Measurements from ENCODE around the gene NAMPT. TPM values are rescaled to one million over a fixed set of nuclear protein-coding genes. Genes with fewer than 3 reads are reported as not detected.

Gene NAMPT
- total RNA-seq, 3 donors from 2014 or later (not counting 1 experiment from before 2014, with no cell fraction given) = 194 to 414 (median 270) TPM

DNA sequence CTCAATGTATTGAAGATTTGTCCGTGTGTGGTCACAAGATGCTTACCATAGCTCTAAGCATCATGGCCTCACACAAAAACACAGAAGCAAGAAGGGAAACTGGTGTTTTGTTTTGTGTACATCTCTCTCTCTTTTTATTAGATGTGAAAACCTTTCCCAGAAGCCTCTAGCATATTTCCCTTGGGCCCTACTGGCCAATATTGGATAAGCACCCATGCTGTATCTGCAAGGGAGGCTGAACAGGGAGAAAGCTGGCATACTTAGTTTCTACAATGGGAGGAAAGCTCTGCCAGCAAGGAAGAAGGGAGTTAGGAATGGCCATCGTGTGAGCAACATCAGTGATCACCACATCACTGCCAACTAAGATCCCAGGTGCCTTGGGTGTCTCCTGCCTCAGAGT, 9.6 kb upstream of the NAMPT start:
- DNase-seq (no peak), ATAC-seq (no peak)
- Histone ChIP-seq H3K27me3 (ENCODE audit: control insufficient read depth, insufficient read depth, low read length) (no peaks in the 10 kb centered on the region), H3K9me3 (ENCODE audit: control insufficient read depth, insufficient read depth, low read length) (no peaks in the 10 kb centered on the region), H3K4me1 (ENCODE audit: control insufficient read depth, insufficient read depth, low read length) (no peaks in the 10 kb centered on the region), H3K27ac (ENCODE audit: low read length) (no peak overlapping the region), H3K36me3 (ENCODE audit: control insufficient read depth, insufficient read depth, low read length) (no peaks in the 10 kb centered on the region), H3K4me3 (ENCODE audit: low read length) (no peak overlapping the region)
- H3K27ac Mint-ChIP-seq = no peak overlapping the region
- no peaks in the 10 kb centered on the region for H3K4me1 Mint-ChIP-seq
- peaks cover 18 to 35% of the 10 kb centered on the region in 2 donors for H3K27me3 Mint-ChIP-seq (ENCODE audit: low read depth in 2 of 2)
- H3K4me3 Mint-ChIP-seq = no peak overlapping the region
- intact Hi-C loops (cut with micrococcal nuclease) = no loop called here
- no peaks in the 10 kb centered on the region for H3K9me3 Mint-ChIP-seq
- no peaks in the 10 kb centered on the region for H3K36me3 Mint-ChIP-seq
- WGBS (ENCODE audit: insufficient coverage) = 50% methylated on average over 1 of the region's 2 CpGs
- TF ChIP-seq, protein P1, sequence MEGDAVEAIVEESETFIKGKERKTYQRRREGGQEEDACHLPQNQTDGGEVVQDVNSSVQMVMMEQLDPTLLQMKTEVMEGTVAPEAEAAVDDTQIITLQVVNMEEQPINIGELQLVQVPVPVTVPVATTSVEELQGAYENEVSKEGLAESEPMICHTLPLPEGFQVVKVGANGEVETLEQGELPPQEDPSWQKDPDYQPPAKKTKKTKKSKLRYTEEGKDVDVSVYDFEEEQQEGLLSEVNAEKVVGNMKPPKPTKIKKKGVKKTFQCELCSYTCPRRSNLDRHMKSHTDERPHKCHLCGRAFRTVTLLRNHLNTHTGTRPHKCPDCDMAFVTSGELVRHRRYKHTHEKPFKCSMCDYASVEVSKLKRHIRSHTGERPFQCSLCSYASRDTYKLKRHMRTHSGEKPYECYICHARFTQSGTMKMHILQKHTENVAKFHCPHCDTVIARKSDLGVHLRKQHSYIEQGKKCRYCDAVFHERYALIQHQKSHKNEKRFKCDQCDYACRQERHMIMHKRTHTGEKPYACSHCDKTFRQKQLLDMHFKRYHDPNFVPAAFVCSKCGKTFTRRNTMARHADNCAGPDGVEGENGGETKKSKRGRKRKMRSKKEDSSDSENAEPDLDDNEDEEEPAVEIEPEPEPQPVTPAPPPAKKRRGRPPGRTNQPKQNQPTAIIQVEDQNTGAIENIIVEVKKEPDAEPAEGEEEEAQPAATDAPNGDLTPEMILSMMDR (IDR thresholded peaks at IDR 0.05) = no peak

DNA sequence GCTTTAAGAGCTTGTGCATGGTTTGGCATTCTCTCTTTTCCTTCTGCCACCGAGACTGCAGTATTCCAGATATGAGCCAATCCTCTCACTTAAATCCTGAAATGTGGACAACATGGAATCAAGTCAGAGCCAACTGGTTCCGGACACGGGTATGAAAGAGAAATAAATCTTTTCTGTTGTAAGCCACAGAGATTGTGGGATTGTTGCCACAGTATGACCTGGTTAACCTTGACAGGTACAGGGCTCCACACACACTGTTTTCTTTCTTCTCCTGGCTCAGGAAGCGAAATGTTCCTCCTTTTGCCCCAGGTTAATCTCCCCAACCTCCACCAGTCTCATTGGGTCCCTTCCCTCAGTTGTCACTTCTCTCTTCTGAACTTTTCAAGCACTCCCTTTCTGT, 6.5 kb upstream of the NAMPT start:
- no peaks in the 10 kb centered on the region for H3K9me3 Mint-ChIP-seq
- intact Hi-C loops (cut with micrococcal nuclease) = no loop called here
- ATAC-seq (no peak), DNase-seq (no peak)
- H3K4me1 ChIP-seq (ENCODE audit: control insufficient read depth, insufficient read depth, low read length) = no peaks in the 10 kb centered on the region
- no peaks in the 10 kb centered on the region for H3K36me3 ChIP-seq (ENCODE audit: control insufficient read depth, insufficient read depth, low read length)
- TF ChIP-seq, protein P1 (IDR thresholded peaks at IDR 0.05) = no peak
- WGBS (ENCODE audit: insufficient coverage) = 54% methylated on average over 4 of the region's 4 CpGs
- H3K27ac Mint-ChIP-seq = no peak overlapping the region
- peaks cover 0 to under 1% of the 10 kb centered on the region in 2 donors for H3K4me1 Mint-ChIP-seq
- H3K36me3 Mint-ChIP-seq = no peaks in the 10 kb centered on the region
- H3K27ac ChIP-seq (ENCODE audit: low read length) = no peak overlapping the region
- peaks cover 16 to 35% of the 10 kb centered on the region in 2 donors for H3K27me3 Mint-ChIP-seq (ENCODE audit: low read depth in 2 of 2)
- no peaks in the 10 kb centered on the region for H3K9me3 ChIP-seq (ENCODE audit: control insufficient read depth, insufficient read depth, low read length)
- H3K4me3 ChIP-seq (ENCODE audit: low read length) = no peak overlapping the region
- H3K27me3 ChIP-seq (ENCODE audit: control insufficient read depth, insufficient read depth, low read length) = no peaks in the 10 kb centered on the region
- H3K4me3 Mint-ChIP-seq = no peak overlapping the region

DNA sequence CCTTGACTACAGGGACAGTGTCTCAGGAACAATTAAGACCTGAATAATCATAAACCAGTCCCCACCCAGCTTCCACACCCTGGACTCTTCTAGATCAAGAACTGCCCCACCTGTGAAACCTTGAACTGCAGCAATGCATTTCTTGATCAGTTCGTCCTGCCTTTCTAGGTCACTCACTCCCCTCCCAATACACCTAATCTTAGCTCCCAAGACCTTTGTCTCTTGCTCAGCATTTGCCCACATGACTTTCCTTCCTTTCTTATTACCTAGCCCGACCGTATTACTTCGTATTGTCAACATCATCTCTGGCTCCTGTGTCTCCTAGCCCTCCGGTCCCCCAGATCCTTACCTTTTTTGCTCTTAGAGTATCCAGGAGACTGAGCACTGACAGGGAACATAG, 5.5 kb upstream of the NAMPT start:
- H3K9me3 ChIP-seq (ENCODE audit: control insufficient read depth, insufficient read depth, low read length) = no peaks in the 10 kb centered on the region
- no peaks in the 10 kb centered on the region for H3K36me3 ChIP-seq (ENCODE audit: control insufficient read depth, insufficient read depth, low read length)
- intact Hi-C loops (cut with micrococcal nuclease) = no loop called here
- H3K27me3 ChIP-seq (ENCODE audit: control insufficient read depth, insufficient read depth, low read length) = no peaks in the 10 kb centered on the region
- no peak overlapping the region for H3K4me3 ChIP-seq (ENCODE audit: low read length)
- Mint-ChIP-seq H3K9me3 (no peaks in the 10 kb centered on the region), H3K36me3 (no peaks in the 10 kb centered on the region), H3K4me1 (peaks cover 8 to 10% of the 10 kb centered on the region in 2 donors), H3K4me3 (no peak overlapping the region), H3K27me3 (ENCODE audit: low read depth in 2 of 2) (peaks cover 14 to 35% of the 10 kb centered on the region in 2 donors), H3K27ac (no peak overlapping the region)
- H3K27ac ChIP-seq (ENCODE audit: low read length) = no peak overlapping the region
- TF ChIP-seq, protein P1 (IDR thresholded peaks at IDR 0.05) = no peak
- H3K4me1 ChIP-seq (ENCODE audit: control insufficient read depth, insufficient read depth, low read length) = peaks cover 8% of the 10 kb centered on the region
- no peak for ATAC-seq
- WGBS (ENCODE audit: insufficient coverage) = 93% methylated on average over 5 of the region's 5 CpGs
- no peak for DNase-seq

DNA sequence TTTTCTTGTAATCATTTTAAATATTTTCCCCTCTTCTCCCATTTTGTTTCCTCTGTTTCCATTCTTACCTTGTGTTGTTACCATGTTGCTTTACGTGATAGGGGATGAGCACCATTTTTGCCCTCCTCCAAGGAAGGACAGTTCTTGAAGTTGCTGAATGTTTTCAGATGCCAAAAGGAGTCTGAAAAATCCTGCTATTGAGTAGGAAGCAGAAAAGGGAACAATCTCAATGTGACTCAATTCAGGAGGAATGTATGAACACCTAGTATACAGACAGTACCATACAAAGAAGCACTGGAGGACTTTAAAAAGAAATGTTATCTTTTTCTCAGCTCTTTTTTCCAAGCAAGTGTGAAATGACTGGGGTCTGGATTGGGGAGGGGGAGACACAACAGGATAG, 5.1 kb upstream of the NAMPT start:
- DNase-seq (no peak), ATAC-seq (no peak)
- TF ChIP-seq, protein P1 (IDR thresholded peaks at IDR 0.05) = no peak
- Histone ChIP-seq H3K36me3 (ENCODE audit: control insufficient read depth, insufficient read depth, low read length) (no peaks in the 10 kb centered on the region), H3K4me1 (ENCODE audit: control insufficient read depth, insufficient read depth, low read length) (peaks cover 8% of the 10 kb centered on the region), H3K4me3 (ENCODE audit: low read length) (no peak overlapping the region), H3K27ac (ENCODE audit: low read length) (no peak overlapping the region), H3K9me3 (ENCODE audit: control insufficient read depth, insufficient read depth, low read length) (no peaks in the 10 kb centered on the region), H3K27me3 (ENCODE audit: control insufficient read depth, insufficient read depth, low read length) (no peaks in the 10 kb centered on the region)
- peaks cover 8 to 12% of the 10 kb centered on the region in 2 donors for H3K4me1 Mint-ChIP-seq
- WGBS (ENCODE audit: insufficient coverage) = 0% methylated on average over 1 of the region's 1 CpG
- H3K27ac Mint-ChIP-seq = no peak overlapping the region
- no peak overlapping the region for H3K4me3 Mint-ChIP-seq
- peaks cover 13 to 33% of the 10 kb centered on the region in 2 donors for H3K27me3 Mint-ChIP-seq (ENCODE audit: low read depth in 2 of 2)
- intact Hi-C loops (cut with micrococcal nuclease) = loop anchor here (10.0 kb wide), 3 partner anchors 175 to 1455 kb away; partner anchors contain the start of genes CBLL1 and SYPL1
- no peaks in the 10 kb centered on the region for H3K9me3 Mint-ChIP-seq
- H3K36me3 Mint-ChIP-seq = no peaks in the 10 kb centered on the region

All from natural killer cell (primary cell).